Activated gamma-delta T cell treated with anti-CD3 and anti-CD28 coated beads, Interleukin-2, amount 50 U/mL, for 16 hours (primary cell): Measurements from ENCODE around the gene CD300A.
"Not testable (repeated sequence)": the region's sequence is repeated elsewhere in the genome, so short reads cannot be mapped to it uniquely, and the experiment has no call there.

Source experiments
- DNase-seq: peaks from one replicate; pipeline ENCODE4 v3.0.0-alpha.2; 2020; ENCODE audit warnings: low read depth

The CD300A gene

GRCh38 chr17:74480290-74480689 lies 13.9 kb downstream of the CD300A start:
- DNase-seq = no peak

- DNase-seq = no peak
These were observed 15.2 kb downstream of the CD300A start for GRCh38 chr17:74481621-74482020.

- no peak for DNase-seq
These were observed 17.6 kb downstream of the CD300A start for GRCh38 chr17:74484066-74484465.

GRCh38 chr17:74485022-74485743 lies 18.7 kb downstream of the CD300A start:
- no peak for DNase-seq

- DNase-seq = no peak
These were observed 19.4 kb downstream of the CD300A start for GRCh38 chr17:74485841-74486240.

GRCh38 chr17:74488276-74488675 lies 21.8 kb downstream of the CD300A start:
- DNase-seq = not testable (repeated sequence)

- no peak for DNase-seq
These were observed 24.3 kb downstream of the CD300A start for GRCh38 chr17:74490716-74491115.

- no peak for DNase-seq
These were observed 25.2 kb downstream of the CD300A start for GRCh38 chr17:74491626-74492025.

- peak; percentile 57 for DNase-seq
These were observed 26.9 kb downstream of the CD300A start for GRCh38 chr17:74493331-74493833.

GRCh38 chr17:74497471-74497870 lies 31.0 kb downstream of the CD300A start:
- DNase-seq = no peak

GRCh38 chr17:74499992-74500391 lies 33.6 kb downstream of the CD300A start:
- no peak for DNase-seq

GRCh38 chr17:74502861-74503260 lies 36.4 kb downstream of the CD300A start:
- DNase-seq = no peak

GRCh38 chr17:74503949-74504348 lies 37.5 kb downstream of the CD300A start:
- DNase-seq = not testable (repeated sequence)

GRCh38 chr17:74508156-74508555 lies 41.7 kb downstream of the CD300A start:
- DNase-seq = no peak

- no peak for DNase-seq
These were observed 45.6 kb downstream of the CD300A start for GRCh38 chr17:74512036-74512435.

- peak; percentile 7 for DNase-seq
These were observed 46.2 kb downstream of the CD300A start for GRCh38 chr17:74512624-74513091.

- peak; percentile 5 for DNase-seq
These were observed 47.7 kb downstream of the CD300A start for GRCh38 chr17:74513987-74514631.

GRCh38 chr17:74514632-74515334 lies 48.3 kb downstream of the CD300A start:
- no peak for DNase-seq

- DNase-seq = no peak
These were observed 49.5 kb downstream of the CD300A start for GRCh38 chr17:74515941-74516340.

GRCh38 chr17:74516561-74517328 lies 50.3 kb downstream of the CD300A start:
- no peak for DNase-seq

- not testable (repeated sequence) for DNase-seq
These were observed 52.1 kb downstream of the CD300A start for GRCh38 chr17:74518413-74518981.

- DNase-seq = no peak
These were observed 53.6 kb downstream of the CD300A start for GRCh38 chr17:74520016-74520434.
